Activated CD8-positive, alpha-beta T cell treated with anti-CD3 and anti-CD28 coated beads for 36 hours (primary cell): Measurements from ENCODE around the gene PTPN12. TPM values are rescaled to one million over a fixed set of nuclear protein-coding genes. Genes with fewer than 3 reads are reported as not detected.

Experiments
- ATAC-seq: fragments of 200-7000 bp; cut with Tn5 transposase; one replicate; pipeline ENCODE4 v1.10.0; 2021; ENCODE audit warnings: mild to moderate bottlenecking, moderate library complexity
- CTCF ChIA-PET: fragments of 350-600 bp; sonication (Branson Sonifier 250); formaldehyde crosslinking; loops from one replicate; lab custom pipeline; 2021; ENCODE audit warnings: antibody characterized with exemption; lab: Charles Lee
- POLR2A ChIA-PET: fragments of 350-600 bp; sonication (Branson Sonifier 250); formaldehyde crosslinking; loops from one replicate; lab custom pipeline; 2021; ENCODE audit warnings: antibody characterized with exemption; lab: Charles Lee
- DNase-seq: peaks from one replicate; pipeline ENCODE4 v3.0.0-alpha.2; 2020
- H3K27ac Mint-ChIP-seq: one replicate; pipeline ENCODE4 v1.8.0; 2021; ENCODE audit warnings: mild to moderate bottlenecking, mixed read lengths
- H3K27me3 Mint-ChIP-seq: one replicate; pipeline ENCODE4 v1.8.0; 2021; ENCODE audit warnings: mixed read lengths
- H3K36me3 Mint-ChIP-seq: one replicate; pipeline ENCODE4 v1.8.0; 2021; ENCODE audit warnings: low read depth, mixed read lengths
- H3K4me1 Mint-ChIP-seq: one replicate; pipeline ENCODE4 v1.8.0; 2021; ENCODE audit warnings: low read depth, mixed read lengths
- H3K4me3 Mint-ChIP-seq: one replicate; pipeline ENCODE4 v1.8.0; 2021; ENCODE audit warnings: mild to moderate bottlenecking, moderate library complexity, mixed read lengths
- H3K9me3 Mint-ChIP-seq: one replicate; pipeline ENCODE4 v1.8.0; 2021; ENCODE audit warnings: mixed read lengths
- CTCF ChIP-seq: fragments of 200-600 bp; IDR thresholded peaks from one replicate; pipeline ENCODE4 v1.8.0; 2022; ENCODE audit warnings: antibody characterized with exemption, mild to moderate bottlenecking
- intact Hi-C: fragments of 100-400 bp; cut with micrococcal nuclease; formaldehyde crosslinking; loops from one replicate; pipeline ENCODE4 v1.10.0; 2022
- total RNA-seq, 2 experiments: library from RNA; stranded (reverse); gene quantifications; one replicate each; pipeline ENCODE4 v1.2.3, GENCODE V29; 2021

PTPN12 gene
- total RNA-seq, 2 experiments from 2014 or later = 8.1 to 10.0 TPM

DNA sequence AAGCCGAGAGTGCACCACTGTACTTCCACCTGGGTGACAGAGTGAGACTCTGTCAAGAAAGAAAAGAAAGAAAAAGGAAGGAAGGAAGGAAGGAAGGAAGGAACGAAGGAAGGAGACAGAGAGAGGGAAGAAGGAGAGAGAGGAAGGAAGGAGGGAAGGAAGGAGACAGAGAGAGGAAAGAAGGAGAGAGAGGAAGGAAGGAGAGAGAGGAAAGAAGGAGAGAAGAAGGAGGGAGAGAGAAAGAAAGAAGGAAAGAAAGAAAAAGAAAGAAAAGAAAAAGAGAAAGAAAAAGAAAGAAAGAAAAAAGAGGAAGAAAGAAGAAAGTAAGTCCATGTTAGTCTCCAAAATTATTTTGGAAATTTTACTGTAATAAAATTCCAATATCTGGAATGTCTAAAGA is 125.8 kb downstream of the PTPN12 start:
- DNase-seq = no peak
- ATAC-seq = no peak
- intact Hi-C loops = no loop called here
- CTCF ChIA-PET = interaction anchor here (1.1 to 1.2 kb wide), 2 partner anchors 93 to 96 kb away, joined by 4 read pairs; no protein-coding TSS in a partner anchor
- no peaks in the 10 kb centered on the region for H3K9me3 Mint-ChIP-seq
- no peak for TF ChIP-seq CTCF
- POLR2A ChIA-PET = no interaction called here
- no peaks in the 10 kb centered on the region for H3K36me3 Mint-ChIP-seq
- H3K27ac Mint-ChIP-seq = no peak overlapping the region
- no peak overlapping the region for H3K4me3 Mint-ChIP-seq
- H3K4me1 Mint-ChIP-seq = no peaks in the 10 kb centered on the region
- H3K27me3 Mint-ChIP-seq = no peaks in the 10 kb centered on the region

DNA sequence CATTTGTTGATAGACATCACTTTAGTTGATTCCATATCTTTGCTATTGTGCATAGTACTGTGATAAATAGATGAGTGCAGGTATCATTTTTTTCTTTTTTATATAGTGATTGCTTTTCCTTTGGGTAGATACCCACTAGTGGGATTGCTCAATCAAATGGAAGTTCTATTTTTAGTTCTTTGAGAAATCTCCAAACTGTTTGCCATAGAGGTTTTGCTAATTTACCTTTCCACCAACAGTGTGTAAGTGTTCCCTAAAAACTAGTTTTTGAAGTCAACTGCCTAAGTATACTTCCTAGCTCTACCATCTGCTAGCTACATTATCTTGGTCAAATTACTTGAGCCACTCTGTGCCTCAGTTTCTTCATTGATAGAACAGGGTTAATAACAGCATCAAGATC is 127.6 kb downstream of the PTPN12 start:
- ATAC-seq (no peak), DNase-seq (no peak)
- CTCF ChIA-PET = interaction anchor here (1.4 to 1.8 kb wide), 3 partner anchors 13 to 95 kb away, joined by 6 to 9 read pairs (median 7); no protein-coding TSS in a partner anchor
- no peaks in the 10 kb centered on the region for H3K27me3 Mint-ChIP-seq
- no peaks in the 10 kb centered on the region for H3K36me3 Mint-ChIP-seq
- no peak overlapping the region for H3K27ac Mint-ChIP-seq
- no peaks in the 10 kb centered on the region for H3K4me1 Mint-ChIP-seq
- no peak for TF ChIP-seq CTCF
- intact Hi-C loops = no loop called here
- H3K4me3 Mint-ChIP-seq = no peak overlapping the region
- no peaks in the 10 kb centered on the region for H3K9me3 Mint-ChIP-seq
- POLR2A ChIA-PET = no interaction called here

DNA sequence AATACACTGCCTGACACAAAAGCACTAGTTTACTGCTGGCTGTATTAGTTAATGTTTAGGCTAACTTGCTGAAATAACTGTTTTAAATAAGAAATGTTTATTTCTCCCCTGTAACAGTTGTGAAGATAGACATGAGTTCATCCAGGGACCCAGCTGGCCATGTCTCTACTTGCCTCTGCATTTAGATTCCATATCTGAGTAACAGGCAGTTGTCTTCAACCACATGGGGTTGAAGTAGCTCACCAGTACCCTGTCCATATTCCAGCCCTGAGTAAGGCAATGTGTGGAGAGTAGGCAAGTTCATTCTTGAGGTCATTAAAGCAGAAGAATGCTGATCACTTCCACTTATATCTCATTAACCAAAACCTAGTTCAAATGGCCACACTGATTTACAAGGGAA is 128.1 kb downstream of the PTPN12 start:
- ATAC-seq (no peak), DNase-seq (no peak)
- Mint-ChIP-seq H3K36me3 (no peaks in the 10 kb centered on the region), H3K4me3 (no peak overlapping the region), H3K27ac (no peak overlapping the region), H3K27me3 (no peaks in the 10 kb centered on the region), H3K4me1 (no peaks in the 10 kb centered on the region), H3K9me3 (no peaks in the 10 kb centered on the region)
- ChIA-PET CTCF (interaction anchor here (1.7 to 1.8 kb wide), 2 partner anchors 13 to 94 kb away, joined by 7 to 9 read pairs; no protein-coding TSS in a partner anchor), POLR2A (no interaction called here)
- TF ChIP-seq CTCF = no peak
- intact Hi-C loops = no loop called here

- TF ChIP-seq CTCF = no peak
- Mint-ChIP-seq H3K4me1 (no peaks in the 10 kb centered on the region), H3K27me3 (no peaks in the 10 kb centered on the region), H3K4me3 (no peak overlapping the region), H3K9me3 (no peaks in the 10 kb centered on the region), H3K27ac (no peak overlapping the region), H3K36me3 (no peaks in the 10 kb centered on the region)
- intact Hi-C loops = no loop called here
- ChIA-PET POLR2A (no interaction called here), CTCF (interaction anchor here (1.2 to 2.0 kb wide), 3 partner anchors 9 to 92 kb away, joined by 4 to 10 read pairs (median 6); no protein-coding TSS in a partner anchor)
- ATAC-seq (no peak), DNase-seq (no peak)
Measured at GRCh38 chr7:77667459-77668086, 130.5 kb downstream of the PTPN12 start.

- Mint-ChIP-seq H3K27ac (no peak overlapping the region), H3K9me3 (no peaks in the 10 kb centered on the region), H3K4me3 (no peak overlapping the region), H3K36me3 (peaks cover 2% of the 10 kb centered on the region), H3K27me3 (no peaks in the 10 kb centered on the region), H3K4me1 (peaks cover 1% of the 10 kb centered on the region)
- POLR2A ChIA-PET = no interaction called here
- DNase-seq (peak; percentile 31), ATAC-seq (peak; percentile 62)
- TF ChIP-seq CTCF = no peak
- CTCF ChIA-PET = interaction anchor here (0.6 to 2.7 kb wide), 3 partner anchors 23 to 315 kb away, joined by 3 to 13 read pairs (median 12); no protein-coding TSS in a partner anchor
- intact Hi-C loops = no loop called here
Measured at GRCh38 chr7:77674878-77675277, 137.8 kb downstream of the PTPN12 start.
